Fibroblast of mammary gland (primary cell): ENCODE results near the gene FAM161B.

Experiments used
- DNase-seq: peaks from one replicate; pipeline ENCODE4 v3.0.0-alpha.2; 2010; ENCODE audit warnings: low read depth
- H3K4me3 ChIP-seq: 2 replicates; pipeline ENCODE4 v1.5.1; 2011; ENCODE audit warnings: low read depth, mild to moderate bottlenecking, low read length, moderate library complexity; ENCODE audit not compliant: control insufficient read depth
- TF ChIP-seq, protein P1 (sequence below): conservative IDR thresholded peaks from 2 replicates; pipeline ENCODE4 v1.5.1; 2011; ENCODE audit warnings: low read depth, low read length, inconsistent platforms; ENCODE audit not compliant: control insufficient read depth, insufficient read depth

The FAM161B gene

GRCh38 chr14:73944432-73945158, 5.3 kb downstream of the FAM161B start:
- DNase-seq = no peak
- no peak overlapping the region for H3K4me3 ChIP-seq
- TF ChIP-seq, protein P1, sequence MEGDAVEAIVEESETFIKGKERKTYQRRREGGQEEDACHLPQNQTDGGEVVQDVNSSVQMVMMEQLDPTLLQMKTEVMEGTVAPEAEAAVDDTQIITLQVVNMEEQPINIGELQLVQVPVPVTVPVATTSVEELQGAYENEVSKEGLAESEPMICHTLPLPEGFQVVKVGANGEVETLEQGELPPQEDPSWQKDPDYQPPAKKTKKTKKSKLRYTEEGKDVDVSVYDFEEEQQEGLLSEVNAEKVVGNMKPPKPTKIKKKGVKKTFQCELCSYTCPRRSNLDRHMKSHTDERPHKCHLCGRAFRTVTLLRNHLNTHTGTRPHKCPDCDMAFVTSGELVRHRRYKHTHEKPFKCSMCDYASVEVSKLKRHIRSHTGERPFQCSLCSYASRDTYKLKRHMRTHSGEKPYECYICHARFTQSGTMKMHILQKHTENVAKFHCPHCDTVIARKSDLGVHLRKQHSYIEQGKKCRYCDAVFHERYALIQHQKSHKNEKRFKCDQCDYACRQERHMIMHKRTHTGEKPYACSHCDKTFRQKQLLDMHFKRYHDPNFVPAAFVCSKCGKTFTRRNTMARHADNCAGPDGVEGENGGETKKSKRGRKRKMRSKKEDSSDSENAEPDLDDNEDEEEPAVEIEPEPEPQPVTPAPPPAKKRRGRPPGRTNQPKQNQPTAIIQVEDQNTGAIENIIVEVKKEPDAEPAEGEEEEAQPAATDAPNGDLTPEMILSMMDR = no peak

- peak; percentile 87 for DNase-seq
- no peak overlapping the region for H3K4me3 ChIP-seq
- TF ChIP-seq, protein P1 = no peak
Observed at GRCh38 chr14:73943083-73943482, 6.8 kb downstream of the FAM161B start.

GRCh38 chr14:73942180-73942579, 7.7 kb downstream of the FAM161B start:
- no peak for DNase-seq
- no peak overlapping the region for H3K4me3 ChIP-seq
- TF ChIP-seq, protein P1 = no peak

GRCh38 chr14:73937012-73937411, 12.9 kb downstream of the FAM161B start:
- H3K4me3 ChIP-seq = no peak overlapping the region
- no peak for DNase-seq
- TF ChIP-seq, protein P1 = no peak

GRCh38 chr14:73936548-73936947, 13.3 kb downstream of the FAM161B start:
- no peak overlapping the region for H3K4me3 ChIP-seq
- TF ChIP-seq, protein P1 = no peak
- DNase-seq = no peak

DNA sequence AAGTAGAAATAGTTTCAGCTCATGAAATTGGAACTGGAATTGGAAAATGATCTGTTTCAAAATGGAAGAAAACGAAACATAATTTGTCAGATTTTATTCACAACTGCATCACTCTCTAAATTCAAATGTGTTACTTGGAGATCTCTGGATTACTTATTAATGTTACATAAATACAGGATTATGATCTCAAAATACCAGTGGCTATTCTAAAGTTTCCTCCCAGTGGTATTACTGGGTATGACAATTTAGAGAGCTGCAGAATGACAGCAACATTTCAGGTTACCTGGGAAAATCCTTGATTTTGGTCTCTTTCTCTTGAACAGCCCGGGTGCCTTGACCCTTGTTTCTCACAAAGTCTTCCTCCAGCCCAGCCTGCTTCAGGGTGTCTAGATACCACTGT, 14.2 kb downstream of the FAM161B start:
- TF ChIP-seq, protein P1 = peak; percentile 29
- DNase-seq = peak; percentile 18
- H3K4me3 ChIP-seq = no peak overlapping the region
